GM23338 (cell line): ENCODE data around the gene DTNBP1. TPM values are rescaled to one million over a fixed set of nuclear protein-coding genes. Genes with fewer than 3 reads are reported as not detected.

Source experiments
- ATAC-seq: fragments of 200-7000 bp; cut with Tn5 transposase; 3 replicates; pipeline ENCODE4 v1.9.1; 2020
- DNase-seq: peaks from one replicate; pipeline ENCODE4 v3.0.0-alpha.2; 2015; ENCODE audit warnings: low spot score
- H2AFZ ChIP-seq: fragments of 200-600 bp; sonication (generic); 2 replicates; pipeline ENCODE4 v1.8.0; 2016; ENCODE audit warnings: antibody characterized with exemption, mild to moderate bottlenecking, moderate library complexity
- H3F3A ChIP-seq: fragments of 200-600 bp; sonication (generic); replicated peaks from 2 replicates; pipeline ENCODE4 v1.8.0; 2017; ENCODE audit warnings: antibody characterized with exemption, mixed run types, low read depth
- H3K27ac ChIP-seq: fragments of 200-600 bp; sonication (generic); 2 replicates; pipeline ENCODE4 v1.6.1; 2016; ENCODE audit warnings: low read depth
- H3K27me3 ChIP-seq: fragments of 200-600 bp; sonication (generic); 2 replicates; pipeline ENCODE4 v1.8.0; 2016; ENCODE audit warnings: mild to moderate bottlenecking, mixed run types, moderate library complexity; ENCODE audit not compliant: insufficient read depth
- H3K36me3 ChIP-seq: fragments of 200-600 bp; sonication (generic); 2 replicates; pipeline ENCODE4 v1.8.0; 2016; ENCODE audit warnings: mild to moderate bottlenecking; ENCODE audit not compliant: insufficient read depth
- H3K4me1 ChIP-seq: fragments of 200-600 bp; sonication (generic); 2 replicates; pipeline ENCODE4 v1.8.0; 2016; ENCODE audit warnings: mild to moderate bottlenecking, moderate library complexity; ENCODE audit not compliant: insufficient read depth
- H3K4me2 ChIP-seq: fragments of 200-600 bp; sonication (generic); 2 replicates; pipeline ENCODE4 v1.7.1; 2017; ENCODE audit warnings: mixed run types
- H3K4me3 ChIP-seq: fragments of 200-600 bp; sonication (generic); 2 replicates; pipeline ENCODE4 v1.6.1; 2016; ENCODE audit warnings: mixed run types
- H3K79me2 ChIP-seq: fragments of 200-600 bp; sonication (generic); replicated peaks from 2 replicates; pipeline ENCODE4 v1.8.0; 2017; ENCODE audit warnings: mild to moderate bottlenecking; ENCODE audit not compliant: insufficient read depth
- H3K9me2 ChIP-seq: fragments of 200-600 bp; sonication (generic); 2 replicates; pipeline ENCODE4 v1.8.0; 2017; ENCODE audit not compliant: insufficient read depth
- H4K20me1 ChIP-seq: fragments of 200-600 bp; sonication (generic); replicated peaks from 2 replicates; pipeline ENCODE4 v1.8.0; 2017; ENCODE audit warnings: mild to moderate bottlenecking; ENCODE audit not compliant: insufficient read depth
- H3K27ac Mint-ChIP-seq: 2 replicates; pipeline ENCODE4 v1.8.0; 2020; ENCODE audit warnings: inconsistent platforms, mild to moderate bottlenecking, moderate library complexity, mixed read lengths
- H3K27me3 Mint-ChIP-seq: 3 replicates; pipeline ENCODE4 v1.8.0; 2022; ENCODE audit warnings: low read depth, mild to moderate bottlenecking, moderate library complexity, mixed read lengths, inconsistent platforms; ENCODE audit not compliant: insufficient read depth, poor library complexity
- H3K36me3 Mint-ChIP-seq: 3 replicates; pipeline ENCODE4 v1.8.0; 2021; ENCODE audit warnings: low read depth, mild to moderate bottlenecking, inconsistent platforms, moderate library complexity, mixed read lengths
- H3K4me1 Mint-ChIP-seq: 3 replicates; pipeline ENCODE4 v1.8.0; 2020; ENCODE audit warnings: mild to moderate bottlenecking, inconsistent platforms, mixed read lengths
- H3K4me3 Mint-ChIP-seq: 3 replicates; pipeline ENCODE4 v1.8.0; 2021; ENCODE audit warnings: moderate library complexity, mild to moderate bottlenecking, inconsistent platforms, mixed read lengths
- H3K9me3 Mint-ChIP-seq: 3 replicates; pipeline ENCODE4 v1.8.0; 2020; ENCODE audit warnings: moderate library complexity, mild to moderate bottlenecking, inconsistent platforms, mixed read lengths
- CREB1 ChIP-seq: fragments of 250-450 bp; sonication (Bioruptor Pico); IDR thresholded peaks from 2 replicates; pipeline ENCODE4 v1.5.0; 2020; ENCODE audit warnings: low read depth, mild to moderate bottlenecking, moderate library complexity
- CTCF ChIP-seq, 2 experiments: fragments of 200-600 bp in 1 of 2; sonication (generic) in 1 of 2; conservative IDR thresholded peaks; 2 replicates each; pipeline versions ENCODE4 v1.5.1 to v1.6.1; 2016 to 2017; ENCODE audit warnings: antibody characterized with exemption in 2 of 2, low read depth in 2 of 2, mild to moderate bottlenecking in 2 of 2, moderate library complexity in 1 of 2
- ETS1 ChIP-seq: IDR thresholded peaks from 2 replicates; pipeline ENCODE4 v1.6.1; 2016; ENCODE audit warnings: antibody characterized with exemption
- EZH2 ChIP-seq: fragments of 200-600 bp; sonication (generic); IDR thresholded peaks from one replicate; pipeline ENCODE4 v1.8.0; 2017; ENCODE audit warnings: antibody characterized with exemption, mild to moderate bottlenecking, low read depth; ENCODE audit not compliant: unreplicated experiment
- EZH2phosphoT487 ChIP-seq: fragments of 200-600 bp; sonication (generic); IDR thresholded peaks from one replicate; pipeline ENCODE4 v1.8.1; 2018; ENCODE audit warnings: antibody characterized with exemption; ENCODE audit not compliant: unreplicated experiment
- JUNB ChIP-seq: IDR thresholded peaks from one replicate; pipeline ENCODE4 v1.6.1; 2016; ENCODE audit warnings: antibody characterized with exemption; ENCODE audit not compliant: unreplicated experiment
- NANOG ChIP-seq: IDR thresholded peaks from 2 replicates; pipeline ENCODE4 v1.6.1; 2016; ENCODE audit warnings: antibody characterized with exemption, borderline replicate concordance
- POLR2AphosphoS5 ChIP-seq: IDR thresholded peaks from 2 replicates; pipeline ENCODE4 v1.6.1; 2016; ENCODE audit warnings: antibody characterized with exemption, low read depth
- REST ChIP-seq: IDR thresholded peaks from one replicate; pipeline ENCODE4 v1.6.1; 2018; ENCODE audit warnings: antibody characterized with exemption; ENCODE audit not compliant: unreplicated experiment
- STAT1 ChIP-seq: IDR thresholded peaks from one replicate; pipeline ENCODE4 v1.6.1; 2016; ENCODE audit warnings: antibody characterized with exemption; ENCODE audit not compliant: unreplicated experiment
- ZNF114 ChIP-seq: fragments of 250-450 bp; sonication (Bioruptor Pico); IDR thresholded peaks from 2 replicates; pipeline ENCODE4 v1.5.0; 2020; ENCODE audit warnings: mild to moderate bottlenecking, moderate library complexity
- ZNF331 ChIP-seq: fragments of 250-450 bp; sonication (Bioruptor Pico); IDR thresholded peaks from 2 replicates; pipeline ENCODE4 v1.5.0; 2020; ENCODE audit warnings: low read depth, mild to moderate bottlenecking, moderate library complexity
- ZNF462 ChIP-seq: fragments of 250-450 bp; sonication (Bioruptor Pico); IDR thresholded peaks from 2 replicates; pipeline ENCODE4 v1.5.0; 2020; ENCODE audit warnings: mild to moderate bottlenecking, moderate library complexity
- polyA plus RNA-seq: library from polyadenylated mRNA; unstranded; fragments of >200 nt; fragmentation: Nextera tagmentation; extraction: Ambion mirVana; gene quantifications from 2 replicates; pipeline ENCODE4 v1.2.1, GENCODE V29; 2016
- total RNA-seq: library from RNA; depleted of rRNA; stranded (reverse); fragments of >200 nt; shearing (Covaris generic); gene quantifications from 2 replicates; pipeline ENCODE4 v1.2.3, GENCODE V29; 2014

DTNBP1 gene
- total and polyA plus RNA-seq, 2 experiments from 2014 or later, result 12.1 to 20.1 TPM

GRCh38 chr6:15657290-15657689, 5.5 kb downstream of the DTNBP1 start:
- no peaks in the 10 kb centered on the region for H3K27me3 Mint-ChIP-seq
- no peak overlapping the region for H3K27ac Mint-ChIP-seq
- no peak for ATAC-seq
- peaks cover 2% of the 10 kb centered on the region; the same call in 1 of the 3 replicates for H3K36me3 Mint-ChIP-seq
- no peaks in the 10 kb centered on the region for H3K9me2 ChIP-seq
- H3K4me1 Mint-ChIP-seq, result peaks cover 12% of the 10 kb centered on the region
- no peak for DNase-seq
- TF ChIP-seq ETS1, result no peak
- no peak for TF ChIP-seq POLR2AphosphoS5
- TF ChIP-seq STAT1, result no peak
- TF ChIP-seq EZH2phosphoT487, result no peak
- no peak for TF ChIP-seq ZNF462 (CRISPR knock-in tag)
- no peak for TF ChIP-seq NANOG
- TF ChIP-seq REST, result no peak
- TF ChIP-seq ZNF114, result no peak
- no peak for TF ChIP-seq JUNB
- TF ChIP-seq CTCF (conservative IDR thresholded peaks at IDR 0.05; ENCODE audit: low read depth in 2 of 2), result no peak
- no peak for TF ChIP-seq ZNF331 (CRISPR knock-in tag)
- no peak for TF ChIP-seq EZH2
- TF ChIP-seq CREB1 (CRISPR knock-in tag), result no peak
- H3K4me2 ChIP-seq, result no peak overlapping the region
- H3K79me2 ChIP-seq, result peaks cover 12% of the 10 kb centered on the region; the same call in 1 of the 2 replicates
- peaks cover 4% of the 10 kb centered on the region; the same call in 1 of the 2 replicates for H4K20me1 ChIP-seq
- H3K36me3 ChIP-seq, result 0 out of 2 replicates have a peak, but pooled peaks cover 6% of the 10 kb centered on the region
- peaks cover 7% of the 10 kb centered on the region; the same call in 1 of the 2 replicates for H3F3A ChIP-seq
- peaks cover 4% of the 10 kb centered on the region; the same call in 1 of the 2 replicates for H3K27me3 ChIP-seq
- no peak overlapping the region for H2AFZ ChIP-seq
- H3K27ac ChIP-seq, result no peak overlapping the region
- H3K4me3 ChIP-seq, result no peak overlapping the region
- peaks cover 14% of the 10 kb centered on the region for H3K4me1 ChIP-seq
- H3K9me3 Mint-ChIP-seq, result no peaks in the 10 kb centered on the region
- no peak overlapping the region for H3K4me3 Mint-ChIP-seq
